Activated CD4-positive, CD25-positive, alpha-beta regulatory T cell treated with anti-CD3 and anti-CD28 coated beads, Interleukin-2, amount 50 U/mL, for 24 hours (primary cell): ENCODE data around the gene CFAP73.

Experiments
- ATAC-seq, 2 donors: fragments of 150-1000 bp; cut with Tn5 transposase; one replicate each; pipeline ENCODE4 v1.10.0; 2021; ENCODE audit warnings: mild to moderate bottlenecking in 1 of 2, moderate library complexity in 1 of 2

Gene CFAP73

DNA sequence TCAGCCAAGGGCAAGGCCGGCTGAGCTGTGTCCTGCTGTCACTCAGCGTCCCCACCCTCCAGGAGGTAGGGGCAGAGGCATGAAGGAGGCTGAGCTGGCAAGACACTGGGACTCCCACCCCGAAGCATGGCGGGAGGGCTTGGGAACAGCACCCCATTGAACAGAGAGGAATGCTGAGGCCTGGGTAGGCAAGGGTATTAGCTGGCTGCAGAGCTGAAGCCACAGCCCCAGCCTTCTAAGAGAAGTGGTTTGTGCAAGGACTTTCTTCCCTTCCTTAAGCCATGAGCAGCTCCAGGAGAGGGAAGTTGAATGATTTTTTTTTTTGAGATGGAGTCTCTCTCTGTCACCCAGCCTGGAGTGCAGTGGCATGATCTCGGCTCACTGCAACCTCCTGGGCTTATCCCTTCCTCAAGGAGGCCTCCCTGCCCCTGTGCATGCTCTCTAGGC lies 6.6 kb upstream of the CFAP73 start:
- ATAC-seq, result no peak

GRCh38 chr12:113143959-113144358 lies 5.6 kb upstream of the CFAP73 start:
- no peak for ATAC-seq

DNA sequence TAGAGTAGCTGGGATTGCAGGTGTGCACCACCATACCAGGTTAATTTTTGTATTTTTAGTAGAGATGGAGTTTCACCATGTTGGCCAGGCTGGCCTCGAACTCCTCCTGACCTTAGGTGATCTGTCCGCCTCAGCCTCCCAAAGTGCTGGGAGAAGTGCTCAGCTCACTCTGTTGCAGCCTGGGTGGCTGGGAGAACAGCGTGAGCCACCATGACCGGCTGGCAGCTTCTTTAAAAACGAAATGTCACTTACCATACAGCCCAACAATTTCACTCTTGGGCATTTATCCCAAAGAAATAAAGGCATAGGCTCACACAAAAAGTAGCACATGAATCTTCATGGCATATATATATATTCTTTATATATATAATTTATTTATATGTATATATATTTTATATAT lies 4.7 kb upstream of the CFAP73 start:
- ATAC-seq, result no peak

DNA sequence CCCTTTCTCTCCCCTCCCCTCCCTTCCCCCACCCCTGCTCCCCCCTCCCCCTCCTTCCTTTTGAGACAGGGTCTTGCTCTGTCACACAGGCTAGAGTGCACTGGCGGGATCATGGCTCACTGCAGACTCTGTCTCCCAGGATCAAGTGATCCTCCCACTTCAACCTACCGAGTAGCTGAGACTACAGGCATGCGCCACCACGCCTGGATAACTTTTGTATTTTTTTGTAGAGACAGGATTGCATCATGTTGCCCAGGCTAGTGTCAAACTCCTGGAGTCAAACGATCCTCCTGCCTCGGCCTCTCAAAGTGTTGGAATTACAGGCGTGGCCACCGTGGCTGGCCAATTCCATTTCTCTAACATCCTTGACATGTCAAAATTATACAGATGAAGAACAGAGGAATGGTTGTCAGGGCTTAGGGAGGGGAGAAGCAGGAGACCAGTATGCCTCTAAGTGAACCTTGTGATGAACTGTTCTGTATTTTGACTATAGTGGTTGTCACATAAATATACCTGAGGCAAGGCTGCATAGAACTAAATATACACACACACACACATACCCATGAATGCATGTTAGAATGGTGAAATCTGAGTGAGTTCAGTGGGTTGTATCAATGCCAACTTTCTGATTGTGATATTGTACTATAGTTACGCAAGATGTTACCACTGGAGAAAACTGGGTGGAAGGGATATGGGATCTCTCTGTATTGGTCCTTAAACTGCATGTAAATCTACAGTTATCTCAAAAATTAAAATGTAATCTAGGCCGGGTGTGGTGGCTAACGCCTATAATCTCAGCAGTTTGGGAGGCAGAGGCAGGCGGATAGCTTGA lies 3.6 kb upstream of the CFAP73 start:
- ATAC-seq, result no peak

- no peak for ATAC-seq
Measured at GRCh38 chr12:113146999-113147398, 2.5 kb upstream of the CFAP73 start.

DNA sequence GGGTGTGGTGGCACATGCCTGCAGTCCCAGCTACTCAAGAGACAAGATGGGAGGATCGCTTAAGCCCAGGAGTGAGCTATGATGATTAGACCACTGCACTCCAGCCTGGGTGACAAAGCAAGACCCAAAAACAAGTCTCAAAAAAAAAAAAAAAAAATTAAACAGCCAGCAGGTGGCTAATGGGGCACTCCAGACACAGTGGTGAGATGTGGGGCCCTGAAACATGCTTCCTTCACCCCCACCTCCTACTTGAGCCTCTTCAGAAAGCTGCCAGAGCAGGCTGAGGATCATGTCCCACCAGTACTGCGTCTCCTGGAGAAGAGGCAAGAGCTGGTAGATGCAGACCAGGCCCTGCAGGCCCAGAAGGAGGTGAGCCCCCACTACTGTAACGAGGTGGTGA lies 2.1 kb downstream of the CFAP73 start:
- ATAC-seq, result no peak

- ATAC-seq, result no peak
Measured at GRCh38 chr12:113152196-113152834, 2.8 kb downstream of the CFAP73 start.

DNA sequence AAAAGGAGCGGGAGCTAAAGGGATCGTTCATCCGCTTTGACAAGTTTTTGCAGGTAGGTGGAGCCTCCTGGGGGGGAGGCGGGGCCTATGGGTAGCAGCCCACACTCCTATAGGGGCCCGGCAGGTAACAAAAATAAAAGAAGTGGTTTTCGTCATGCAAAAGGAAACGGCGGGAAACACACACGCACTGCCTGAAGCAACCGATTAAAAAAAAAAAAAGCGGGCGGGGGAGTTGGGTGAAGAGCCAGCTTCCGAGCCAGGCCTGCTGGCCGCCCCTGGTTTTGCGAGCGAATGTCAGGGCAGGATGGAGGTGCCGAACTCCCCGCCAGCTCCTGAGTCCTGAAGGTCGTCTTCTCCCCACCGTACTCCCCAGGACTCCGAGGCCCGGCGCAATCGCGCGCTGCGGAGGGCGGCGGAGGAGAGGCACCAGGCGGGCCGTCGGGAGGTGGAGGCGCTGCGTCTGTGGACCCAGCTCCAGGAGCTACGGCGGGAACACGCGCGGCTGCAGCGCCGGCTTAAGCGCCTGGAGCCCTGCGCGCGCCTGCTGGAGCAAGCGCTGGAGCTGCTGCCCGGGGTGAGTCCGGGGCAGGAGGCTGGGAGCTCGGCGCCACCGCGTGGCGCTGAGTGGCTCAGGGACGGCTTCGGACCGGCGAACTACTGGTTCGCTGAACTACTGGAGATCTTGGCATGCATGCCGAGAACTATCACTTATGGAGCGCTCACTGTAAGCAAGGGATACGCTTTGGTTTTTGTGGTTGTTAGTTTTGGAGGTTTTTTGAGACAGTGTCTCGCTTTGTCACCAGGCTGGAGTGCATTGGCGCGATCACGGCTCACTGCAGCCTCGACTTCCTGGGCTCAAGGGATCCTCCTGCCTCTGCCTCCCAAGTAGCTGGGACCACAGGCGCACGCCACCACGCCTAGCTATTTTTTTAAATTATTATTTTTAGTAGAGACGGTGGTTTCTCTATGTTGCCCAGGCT lies 3.6 kb downstream of the CFAP73 start:
- ATAC-seq, result peak; percentile 68 to 76

- no peak for ATAC-seq
Measured at GRCh38 chr12:113154351-113154973, 4.9 kb downstream of the CFAP73 start.

DNA sequence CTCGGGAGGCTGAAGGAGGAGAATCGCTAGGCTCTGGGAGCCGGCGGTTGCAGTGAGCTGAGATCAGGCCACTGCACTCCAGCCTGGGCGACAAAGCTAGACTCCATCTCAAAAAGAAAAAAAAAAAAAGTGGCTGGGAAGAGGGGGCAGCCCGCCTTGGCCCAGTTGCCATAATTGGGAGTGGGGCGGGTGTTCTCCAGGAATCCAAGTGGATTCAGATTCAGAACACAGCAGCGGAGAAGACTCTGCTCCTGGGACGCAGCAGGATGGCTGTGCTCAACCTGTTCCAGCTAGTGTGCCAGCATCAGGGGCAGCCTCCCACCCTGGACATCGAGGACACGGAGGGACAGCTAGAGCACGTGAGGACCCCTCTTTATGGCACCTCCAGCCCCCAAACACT lies 5.5 kb downstream of the CFAP73 start:
- ATAC-seq, result no peak

- no peak for ATAC-seq
Measured at GRCh38 chr12:113155646-113156045, 6.1 kb downstream of the CFAP73 start.

GRCh38 chr12:113157218-113157859 lies 7.8 kb downstream of the CFAP73 start:
- ATAC-seq, result no peak

DNA sequence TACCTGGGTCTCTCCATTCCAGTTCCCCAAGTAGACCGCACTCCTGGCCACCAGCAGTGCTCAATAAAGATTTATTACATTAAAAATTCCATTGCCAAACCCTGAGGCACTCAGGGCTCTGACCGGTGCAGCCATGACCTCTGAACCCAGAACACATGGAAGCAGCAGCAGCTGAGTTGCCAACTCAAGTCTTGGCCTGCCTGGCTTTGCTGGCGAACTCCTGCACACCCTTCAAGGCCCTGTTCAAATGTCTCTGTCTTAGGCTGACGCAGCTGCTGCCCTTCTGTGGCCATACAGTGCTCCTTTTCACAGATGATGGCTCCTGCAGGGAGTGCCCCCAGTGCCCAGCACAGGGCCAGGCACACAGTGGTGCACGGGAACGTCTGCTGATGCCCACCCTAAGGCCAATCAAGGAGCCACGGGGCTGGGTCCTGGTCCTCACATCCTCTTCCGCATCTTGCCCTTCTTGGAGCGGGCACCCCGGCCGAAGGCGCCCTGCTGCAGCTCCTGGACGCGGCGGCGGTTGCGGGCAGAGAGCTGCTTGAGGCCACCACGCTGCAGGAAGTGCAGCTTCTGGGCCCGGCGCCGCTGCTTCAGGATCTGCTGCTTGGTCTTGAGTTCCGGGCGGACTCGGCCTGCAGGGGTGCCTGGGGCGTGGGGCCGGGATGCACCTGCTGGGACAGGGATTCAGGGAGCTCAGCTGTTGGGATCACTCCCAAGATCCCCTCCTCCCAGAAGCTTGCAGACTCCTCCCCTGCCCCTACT lies 9.1 kb downstream of the CFAP73 start:
- ATAC-seq, result no peak

GRCh38 chr12:113159937-113160336 lies 10.4 kb downstream of the CFAP73 start:
- ATAC-seq, result no peak

GRCh38 chr12:113161415-113162016 lies 12.0 kb downstream of the CFAP73 start:
- no peak for ATAC-seq

DNA sequence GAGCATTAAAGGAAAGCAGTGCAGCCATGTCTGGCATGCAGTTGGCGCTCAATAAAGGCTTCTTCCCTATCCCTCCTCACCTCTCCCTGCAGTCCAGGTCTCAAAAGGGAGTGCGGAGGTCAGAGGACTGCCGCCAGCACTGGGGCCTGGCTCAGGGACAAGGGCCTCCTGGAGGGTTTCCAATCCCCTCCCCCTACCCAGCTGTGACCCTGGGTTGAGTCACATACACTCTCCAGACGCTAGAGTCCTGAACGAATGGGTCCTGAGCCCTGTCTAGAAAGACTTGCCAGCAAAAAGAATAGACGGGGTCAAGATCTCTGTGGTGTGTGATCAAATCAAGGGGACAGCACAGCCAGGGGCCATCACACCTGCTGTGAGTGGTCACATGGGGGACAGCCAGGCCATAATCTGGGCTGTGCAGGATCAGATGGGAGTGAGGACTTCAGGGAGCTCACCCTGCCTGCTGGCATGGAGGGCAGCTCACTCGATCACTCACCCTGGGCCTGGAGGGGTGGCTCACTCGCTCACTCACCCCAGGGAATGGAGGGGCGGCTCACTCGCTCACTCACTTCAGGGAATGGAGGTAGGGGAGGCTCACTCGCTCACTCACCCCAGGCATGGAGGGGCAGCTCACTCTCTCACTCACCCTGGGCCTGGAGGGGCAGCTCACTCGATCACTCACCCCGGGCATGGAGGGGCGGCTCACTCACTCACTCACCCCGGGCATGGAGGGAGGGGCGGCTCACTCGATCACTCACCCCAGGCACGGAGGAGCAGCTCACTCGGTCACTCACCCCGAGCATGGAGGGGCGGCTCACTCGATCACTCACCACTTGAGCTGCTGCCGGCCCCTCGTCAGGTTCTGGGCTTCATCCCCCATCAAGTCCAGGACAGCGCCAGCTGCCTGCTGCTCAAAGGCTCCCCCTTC lies 12.8 kb downstream of the CFAP73 start:
- ATAC-seq, result no peak

DNA sequence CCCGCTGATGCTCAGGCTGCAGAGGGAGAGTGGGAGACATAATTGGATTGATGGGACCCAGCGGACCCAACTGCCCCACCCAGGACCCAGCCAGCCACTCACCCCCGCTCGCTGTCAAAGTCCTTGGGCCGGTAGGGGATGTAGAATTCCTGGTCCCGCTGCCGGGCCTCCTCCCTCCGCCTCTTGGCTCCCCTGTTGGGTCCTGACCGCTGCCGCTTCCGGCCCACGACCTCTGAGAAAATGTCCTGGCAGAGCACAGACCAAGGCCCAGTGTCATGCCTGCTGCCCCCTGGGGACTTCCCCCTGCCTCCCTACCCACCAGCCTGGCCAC lies 13.5 kb downstream of the CFAP73 start:
- no peak for ATAC-seq

DNA sequence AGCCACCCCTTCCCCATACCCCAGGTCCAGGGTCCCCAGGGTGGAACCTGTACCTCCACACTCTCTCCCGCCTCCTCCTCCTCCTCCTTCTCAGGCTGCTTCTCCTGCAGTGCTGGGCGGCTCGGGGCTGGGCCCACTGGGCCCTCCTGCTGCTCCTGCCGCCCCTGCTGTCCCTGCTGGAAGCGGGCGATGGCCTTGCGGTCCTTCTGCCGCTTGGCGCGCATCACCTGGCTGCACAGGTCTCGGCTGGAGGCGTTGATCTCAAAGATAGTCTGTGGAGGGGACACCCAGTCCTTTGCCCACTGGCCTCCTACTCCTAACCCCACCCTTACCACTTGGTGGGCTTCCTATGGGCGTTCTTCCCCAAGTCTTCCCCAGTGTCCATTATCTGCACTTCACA lies 14.5 kb downstream of the CFAP73 start:
- no peak for ATAC-seq

DNA sequence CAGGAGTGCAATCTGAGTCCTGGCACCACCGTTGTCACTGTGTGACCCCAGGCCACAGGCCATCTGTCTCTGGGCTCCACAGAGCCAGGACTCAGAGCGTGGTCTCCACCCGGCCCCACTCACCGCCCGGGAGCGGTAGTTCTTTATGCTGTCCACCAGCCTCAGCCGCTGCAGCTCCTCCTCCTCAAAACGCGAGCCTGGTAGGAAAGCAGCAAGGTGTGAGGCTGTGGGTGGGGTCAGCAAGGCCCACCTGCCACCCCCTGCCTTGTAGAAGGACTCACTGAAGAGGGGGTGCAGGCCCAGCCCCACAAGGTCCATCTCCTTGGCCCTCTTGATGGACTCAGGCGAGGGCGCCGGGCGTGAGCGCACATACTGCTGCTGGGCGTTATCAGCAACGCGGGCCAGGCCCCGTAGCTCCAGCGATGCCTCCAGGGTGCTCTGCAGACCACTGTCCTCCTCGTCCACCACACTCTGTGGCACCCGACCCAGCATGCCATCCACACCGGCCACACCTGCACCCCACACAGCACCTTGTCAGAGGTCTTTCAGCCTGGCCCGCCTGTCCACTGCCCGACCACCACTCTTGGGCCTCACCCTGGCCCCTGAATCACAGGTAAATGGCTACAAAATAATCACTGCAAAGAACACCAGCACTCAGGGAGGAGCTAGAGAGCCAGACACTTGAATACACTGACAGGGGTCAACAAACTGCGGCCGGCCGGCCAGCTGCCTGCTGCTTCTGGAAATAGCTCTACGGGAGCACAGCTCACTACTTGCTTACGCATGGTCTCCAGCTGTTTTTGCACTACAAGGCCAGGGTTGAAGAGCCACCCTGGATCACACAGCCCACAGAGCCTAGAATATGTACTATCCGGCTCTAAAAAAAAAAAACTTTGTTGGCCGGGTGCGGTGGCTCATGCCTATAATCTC lies 16.3 kb downstream of the CFAP73 start:
- ATAC-seq, result no peak
